IPS-15b (cell line): ENCODE measurements around the gene TMEM117.

Experiments used
- H3K27me3 ChIP-seq: one replicate; pipeline ENCODE4 v1.6.1; 2013; ENCODE audit warnings: low read length; ENCODE audit not compliant: control insufficient read depth, insufficient read depth
- H3K36me3 ChIP-seq: one replicate; pipeline ENCODE4 v1.6.1; 2013; ENCODE audit warnings: low read length; ENCODE audit not compliant: control insufficient read depth, insufficient read depth
- H3K4me1 ChIP-seq: one replicate; pipeline ENCODE4 v1.6.1; 2013; ENCODE audit warnings: mild to moderate bottlenecking, low read length; ENCODE audit not compliant: control insufficient read depth, insufficient read depth
- H3K4me3 ChIP-seq: one replicate; pipeline ENCODE4 v1.5.1; 2013; ENCODE audit warnings: low read depth, low read length
- H3K9ac ChIP-seq: one replicate; pipeline ENCODE4 v1.6.1; 2013; ENCODE audit warnings: low read depth, mild to moderate bottlenecking, low read length
- H3K9me3 ChIP-seq: one replicate; pipeline ENCODE4 v1.6.1; 2013; ENCODE audit warnings: mild to moderate bottlenecking, low read length; ENCODE audit not compliant: control insufficient read depth, insufficient read depth

The TMEM117 gene

DNA sequence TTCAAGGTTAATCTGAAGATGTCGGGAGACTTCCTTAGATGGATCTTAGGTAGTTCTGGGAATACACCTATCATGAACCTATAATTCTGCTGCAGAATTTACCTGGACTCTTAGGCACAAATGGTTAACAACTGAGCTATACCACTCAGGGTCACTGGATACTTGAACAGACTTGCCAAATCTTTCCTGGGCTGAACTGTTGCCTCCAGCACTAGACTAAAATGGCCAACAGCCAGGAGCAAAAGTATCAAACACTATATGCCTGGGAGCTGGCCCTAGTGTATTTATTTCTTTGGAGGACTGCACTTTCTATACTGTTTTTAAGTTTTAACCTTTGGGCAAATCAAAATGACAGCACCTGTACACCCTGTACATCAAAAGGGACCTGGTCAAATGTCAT is 252.8 kb downstream of the TMEM117 start:
- Histone ChIP-seq H3K36me3 (no peaks in the 10 kb centered on the region), H3K27me3 (no peaks in the 10 kb centered on the region), H3K4me3 (no peak overlapping the region), H3K9ac (no peak overlapping the region), H3K9me3 (no peaks in the 10 kb centered on the region), H3K4me1 (no peaks in the 10 kb centered on the region)

DNA sequence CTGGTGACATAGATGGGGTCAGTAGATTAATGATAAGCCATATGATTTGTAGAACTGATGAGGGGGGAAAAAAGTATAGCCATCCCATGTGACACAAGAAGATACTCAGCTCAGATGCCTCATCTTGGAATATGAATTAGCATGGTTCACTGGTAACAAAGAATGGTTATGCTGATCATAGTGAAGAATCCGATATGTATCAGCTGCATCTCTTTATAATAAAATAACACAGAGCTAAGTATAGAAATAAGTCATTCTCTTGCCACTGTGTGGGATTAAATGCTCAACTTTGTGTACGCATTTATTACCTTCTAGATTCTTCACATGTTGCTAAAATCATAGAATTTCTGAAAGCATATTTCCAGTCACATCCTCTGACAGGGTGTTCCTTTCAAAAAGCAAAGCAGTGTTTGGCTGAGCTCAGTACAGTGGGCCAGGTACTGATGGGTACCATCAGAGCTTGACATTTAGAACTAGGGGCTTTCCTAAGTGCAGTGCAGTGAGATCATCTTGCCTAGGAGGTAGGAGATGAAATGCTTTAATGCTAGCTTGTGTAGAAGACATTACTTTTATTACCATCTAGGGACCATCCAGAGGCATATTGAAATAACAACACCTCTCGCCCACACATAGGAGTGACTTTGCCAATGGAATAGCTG is 256.2 kb downstream of the TMEM117 start:
- H3K9me3 ChIP-seq, result no peaks in the 10 kb centered on the region
- H3K9ac ChIP-seq, result no peak overlapping the region
- no peaks in the 10 kb centered on the region for H3K4me1 ChIP-seq
- H3K27me3 ChIP-seq, result no peaks in the 10 kb centered on the region
- H3K36me3 ChIP-seq, result no peaks in the 10 kb centered on the region
- no peak overlapping the region for H3K4me3 ChIP-seq

DNA sequence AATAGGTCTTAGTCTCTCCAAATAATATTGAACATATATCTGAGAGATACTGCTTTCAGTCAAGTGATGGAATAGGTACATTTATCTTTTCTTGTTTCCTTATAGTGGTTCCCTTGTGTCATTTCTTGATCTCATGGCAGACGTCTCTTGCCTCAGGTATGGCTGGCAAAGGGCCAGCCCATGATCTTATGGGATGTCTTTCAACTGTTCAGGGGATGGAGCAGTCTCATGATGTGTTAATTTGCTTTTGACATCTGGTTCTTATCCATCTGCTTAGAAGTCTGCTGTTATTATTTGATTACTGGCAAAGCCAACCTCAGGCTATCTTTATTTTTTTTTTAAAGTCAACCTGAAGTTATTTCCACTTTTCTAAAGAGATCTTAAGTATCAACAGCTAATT is 262.9 kb downstream of the TMEM117 start:
- H3K36me3 ChIP-seq, result no peaks in the 10 kb centered on the region
- H3K4me3 ChIP-seq, result no peak overlapping the region
- H3K9ac ChIP-seq, result no peak overlapping the region
- H3K27me3 ChIP-seq, result no peaks in the 10 kb centered on the region
- no peaks in the 10 kb centered on the region for H3K9me3 ChIP-seq
- H3K4me1 ChIP-seq, result no peaks in the 10 kb centered on the region

DNA sequence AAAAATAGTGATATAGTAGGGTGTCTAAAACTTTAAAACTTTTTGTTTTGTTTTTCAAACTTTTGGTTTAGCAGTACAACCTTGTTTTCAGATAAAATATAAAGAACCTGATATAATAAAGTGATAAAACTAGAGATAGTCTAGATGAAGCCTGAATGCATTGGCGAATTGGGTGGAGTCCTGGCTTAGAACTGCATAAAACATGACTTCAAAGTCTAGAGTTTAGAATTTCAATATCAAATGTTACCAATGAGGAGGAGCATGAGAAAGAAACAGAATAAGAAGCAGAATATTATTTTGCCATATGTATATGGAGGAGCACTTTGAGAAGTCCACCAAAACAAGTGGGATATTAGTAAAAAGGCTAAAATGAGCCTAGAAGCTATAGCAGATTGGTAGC is 263.6 kb downstream of the TMEM117 start:
- no peaks in the 10 kb centered on the region for H3K4me1 ChIP-seq

GRCh38 chr12:44100264-44100663 is 264.4 kb downstream of the TMEM117 start:
- H3K9me3 ChIP-seq, result no peaks in the 10 kb centered on the region
- H3K36me3 ChIP-seq, result no peaks in the 10 kb centered on the region
- no peaks in the 10 kb centered on the region for H3K4me1 ChIP-seq
- no peak overlapping the region for H3K4me3 ChIP-seq
- H3K27me3 ChIP-seq, result no peaks in the 10 kb centered on the region
- no peak overlapping the region for H3K9ac ChIP-seq

More for the DNA sequence above, 263.6 kb downstream of the TMEM117 start:
- Histone ChIP-seq H3K36me3 (no peaks in the 10 kb centered on the region), H3K27me3 (no peaks in the 10 kb centered on the region), H3K9me3 (no peaks in the 10 kb centered on the region), H3K9ac (no peak overlapping the region), H3K4me3 (no peak overlapping the region)

GRCh38 chr12:44101475-44101874 is 265.6 kb downstream of the TMEM117 start:
- no peak overlapping the region for H3K4me3 ChIP-seq
- no peaks in the 10 kb centered on the region for H3K4me1 ChIP-seq
- no peaks in the 10 kb centered on the region for H3K36me3 ChIP-seq
- H3K9ac ChIP-seq, result no peak overlapping the region
- no peaks in the 10 kb centered on the region for H3K27me3 ChIP-seq
- no peaks in the 10 kb centered on the region for H3K9me3 ChIP-seq

DNA sequence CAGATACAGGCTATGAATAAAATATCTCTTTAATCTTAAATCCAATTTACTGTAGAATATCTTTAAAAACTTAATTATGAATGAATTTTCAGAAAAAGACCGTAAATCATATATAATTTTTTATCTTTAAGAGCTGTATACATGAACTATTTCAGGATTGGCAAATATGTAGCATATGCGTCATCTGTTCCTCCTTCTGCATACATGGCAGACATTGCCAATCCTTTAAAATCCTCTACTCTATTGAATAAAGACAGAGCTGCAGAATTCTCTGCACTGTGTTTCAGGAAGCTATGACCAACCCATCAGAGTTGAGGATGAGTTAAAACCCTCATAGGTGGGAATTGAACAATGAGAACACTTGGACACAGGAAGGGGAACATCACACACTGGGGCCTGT is 279.0 kb downstream of the TMEM117 start:
- no peak overlapping the region for H3K4me3 ChIP-seq
- H3K9me3 ChIP-seq, result no peaks in the 10 kb centered on the region
- no peak overlapping the region for H3K9ac ChIP-seq
- H3K27me3 ChIP-seq, result no peaks in the 10 kb centered on the region
- H3K4me1 ChIP-seq, result no peaks in the 10 kb centered on the region
- H3K36me3 ChIP-seq, result no peaks in the 10 kb centered on the region

DNA sequence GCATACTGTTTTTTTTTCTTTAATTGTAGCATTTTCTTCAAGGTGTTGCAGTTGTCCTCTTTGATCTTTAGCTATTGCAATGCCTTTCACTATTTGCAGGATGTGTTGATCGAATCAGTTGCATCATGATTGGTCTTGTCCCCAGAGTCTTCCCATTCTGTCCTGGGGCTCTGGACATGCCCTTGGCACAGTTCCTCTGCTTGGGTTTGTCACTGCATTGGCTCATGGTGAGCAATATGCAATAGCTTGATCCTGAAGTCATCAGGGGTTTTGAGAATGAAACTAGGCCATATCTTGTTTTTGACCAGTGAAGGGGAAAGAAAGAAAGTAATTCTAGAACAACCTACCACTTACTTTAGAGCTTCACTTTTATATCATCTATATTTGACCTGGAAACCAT is 281.5 kb downstream of the TMEM117 start:
- Histone ChIP-seq H3K4me1 (no peaks in the 10 kb centered on the region), H3K9ac (no peak overlapping the region), H3K27me3 (no peaks in the 10 kb centered on the region), H3K9me3 (no peaks in the 10 kb centered on the region), H3K4me3 (no peak overlapping the region), H3K36me3 (no peaks in the 10 kb centered on the region)

GRCh38 chr12:44118946-44119345 is 283.1 kb downstream of the TMEM117 start:
- Histone ChIP-seq H3K36me3 (no peaks in the 10 kb centered on the region), H3K9ac (no peak overlapping the region), H3K27me3 (no peaks in the 10 kb centered on the region), H3K9me3 (no peaks in the 10 kb centered on the region), H3K4me1 (no peaks in the 10 kb centered on the region), H3K4me3 (no peak overlapping the region)

DNA sequence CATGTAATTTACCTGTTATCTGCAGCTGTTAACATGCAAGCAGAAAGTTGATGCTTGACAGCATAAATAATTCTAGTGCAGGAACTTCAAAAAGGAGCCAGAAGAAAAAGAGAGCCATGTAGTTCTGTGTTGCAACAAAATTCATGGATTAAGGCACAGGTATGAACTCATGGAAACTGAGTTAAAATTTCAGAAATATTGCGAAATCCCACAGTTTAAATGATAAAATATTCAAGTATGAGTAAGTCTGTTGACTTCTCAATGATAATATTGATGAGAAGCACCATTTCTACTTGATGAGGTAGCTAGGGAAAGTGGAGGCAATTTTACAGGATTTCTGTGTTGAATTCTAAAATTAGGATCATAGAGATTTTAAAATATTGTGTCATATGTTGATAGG is 290.9 kb downstream of the TMEM117 start:
- H3K9ac ChIP-seq, result no peak overlapping the region
- H3K27me3 ChIP-seq, result no peaks in the 10 kb centered on the region
- H3K36me3 ChIP-seq, result no peaks in the 10 kb centered on the region
- no peaks in the 10 kb centered on the region for H3K9me3 ChIP-seq
- no peak overlapping the region for H3K4me3 ChIP-seq
- H3K4me1 ChIP-seq, result no peaks in the 10 kb centered on the region

DNA sequence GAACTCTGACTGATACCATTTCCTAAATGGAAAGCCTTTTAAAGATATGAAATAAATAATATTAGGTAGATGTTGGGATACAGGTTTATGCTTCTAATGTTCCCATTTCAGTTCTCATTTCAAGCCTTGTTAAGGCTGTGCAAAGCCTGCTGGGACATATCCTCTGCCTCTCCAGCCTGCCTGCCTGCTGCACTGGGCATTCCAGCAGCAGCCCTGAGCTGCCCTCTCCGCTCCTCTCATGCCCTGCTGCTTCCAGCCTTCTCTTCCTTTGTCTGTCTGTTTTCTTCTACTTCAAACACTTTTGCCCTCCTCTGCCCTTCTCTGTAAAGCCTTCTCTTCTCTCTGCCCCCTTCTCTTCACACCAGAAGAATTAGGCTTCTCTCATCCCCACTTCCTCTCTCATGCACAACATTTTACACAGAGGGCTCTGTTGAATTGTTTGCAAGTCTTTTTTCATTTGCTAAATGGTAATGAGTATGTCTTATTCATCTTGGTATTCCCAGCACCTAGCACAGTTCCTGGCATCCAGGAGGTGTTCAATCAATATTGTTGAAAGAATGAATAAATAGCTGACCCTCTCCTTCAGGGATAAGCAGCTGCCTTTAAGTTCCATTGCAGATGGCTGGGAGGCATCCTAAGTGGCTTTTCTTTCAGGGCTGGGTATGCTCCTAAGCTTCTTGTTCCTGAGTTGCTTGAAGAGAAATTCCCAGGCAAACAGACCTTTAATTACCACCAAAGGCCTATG is 292.3 kb downstream of the TMEM117 start:
- Histone ChIP-seq H3K27me3 (no peaks in the 10 kb centered on the region), H3K9me3 (no peaks in the 10 kb centered on the region), H3K9ac (no peak overlapping the region), H3K4me3 (no peak overlapping the region), H3K4me1 (no peaks in the 10 kb centered on the region), H3K36me3 (no peaks in the 10 kb centered on the region)

DNA sequence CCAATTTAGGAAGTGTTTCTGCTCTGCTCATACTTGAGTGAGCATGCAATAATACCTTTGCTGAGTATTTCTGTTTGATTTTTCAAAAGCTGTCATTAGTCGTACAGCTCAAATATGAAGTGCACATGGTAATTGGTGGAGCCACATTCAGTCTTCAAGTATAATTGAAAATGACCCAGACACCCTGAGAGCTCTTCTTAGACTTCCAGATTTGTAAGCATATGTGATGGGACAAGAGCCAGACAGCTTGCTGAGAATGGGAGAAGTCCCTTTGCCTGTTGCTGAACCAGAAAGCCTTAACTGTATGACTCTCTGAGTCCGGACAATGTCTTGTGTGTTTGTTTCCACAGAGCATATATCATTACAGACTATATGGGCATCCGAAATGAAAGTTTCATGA is 307.3 kb downstream of the TMEM117 start:
- Histone ChIP-seq H3K4me1 (no peaks in the 10 kb centered on the region), H3K9me3 (no peaks in the 10 kb centered on the region), H3K9ac (no peak overlapping the region), H3K27me3 (no peaks in the 10 kb centered on the region), H3K36me3 (no peaks in the 10 kb centered on the region), H3K4me3 (no peak overlapping the region)
